ENCODE data around the gene COL4A2.

The COL4A2 gene

DNA sequence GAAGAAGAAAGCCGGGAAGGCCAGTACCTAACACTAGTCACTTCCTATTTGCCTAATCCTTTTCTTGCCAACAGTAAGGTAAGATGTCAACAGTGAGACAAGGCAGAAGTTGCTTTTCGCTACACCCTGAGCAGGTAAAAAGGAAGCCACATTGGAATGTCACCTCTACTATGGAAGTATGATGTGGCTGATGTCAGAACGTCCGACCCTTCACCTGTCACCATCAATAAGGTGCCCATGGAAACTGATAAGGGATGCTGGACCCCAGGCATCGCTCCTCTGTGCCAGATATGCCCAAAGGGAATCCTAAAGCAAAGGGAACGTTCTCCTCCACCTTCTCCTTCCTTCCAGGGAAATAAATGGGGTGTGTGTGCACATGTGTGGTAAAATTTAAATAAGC, 34.4 kb upstream of the COL4A2 start:
- no peak for DNase-seq (ENCODE audit: low read depth)

DNA sequence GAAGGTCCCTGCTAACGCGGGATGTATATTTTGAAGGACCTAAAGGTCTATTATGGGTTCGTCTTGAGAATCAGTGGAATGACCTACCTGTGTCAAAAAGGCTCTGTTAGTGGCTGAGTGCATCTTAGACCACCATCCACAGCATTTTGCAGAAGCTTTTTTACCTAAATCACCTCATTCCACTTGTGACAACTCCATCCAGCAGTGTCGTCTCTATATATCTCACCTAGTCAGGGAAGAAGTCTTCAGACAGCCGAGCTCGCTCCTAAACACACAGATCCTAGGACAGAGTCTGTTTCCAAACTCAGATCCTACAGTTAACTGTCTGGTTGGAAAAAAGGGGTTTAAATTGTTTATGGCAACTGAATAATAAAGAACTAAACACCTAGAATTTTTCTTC, 33.8 kb upstream of the COL4A2 start:
- DNase-seq (ENCODE audit: low read depth), result no peak

DNA sequence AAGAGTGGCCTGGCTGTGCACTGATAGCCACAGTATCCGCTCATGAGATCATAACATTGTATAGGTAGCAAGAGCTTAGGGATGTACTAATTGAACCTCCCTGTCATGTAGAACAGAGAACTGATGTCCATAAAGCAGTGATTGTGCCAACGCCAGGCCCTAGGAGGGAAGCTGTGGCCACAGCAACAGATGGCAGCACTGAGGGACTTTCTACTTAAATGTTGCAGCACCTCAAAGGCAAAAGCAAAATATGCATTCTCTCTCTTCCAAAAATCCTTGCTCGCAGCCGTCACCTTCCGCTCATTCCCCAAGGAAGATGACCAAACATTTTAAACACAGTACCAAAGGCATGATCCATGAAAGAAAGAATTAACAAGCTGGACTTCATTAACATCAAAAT, 32.4 kb upstream of the COL4A2 start:
- DNase-seq (ENCODE audit: low read depth), result no peak

DNA sequence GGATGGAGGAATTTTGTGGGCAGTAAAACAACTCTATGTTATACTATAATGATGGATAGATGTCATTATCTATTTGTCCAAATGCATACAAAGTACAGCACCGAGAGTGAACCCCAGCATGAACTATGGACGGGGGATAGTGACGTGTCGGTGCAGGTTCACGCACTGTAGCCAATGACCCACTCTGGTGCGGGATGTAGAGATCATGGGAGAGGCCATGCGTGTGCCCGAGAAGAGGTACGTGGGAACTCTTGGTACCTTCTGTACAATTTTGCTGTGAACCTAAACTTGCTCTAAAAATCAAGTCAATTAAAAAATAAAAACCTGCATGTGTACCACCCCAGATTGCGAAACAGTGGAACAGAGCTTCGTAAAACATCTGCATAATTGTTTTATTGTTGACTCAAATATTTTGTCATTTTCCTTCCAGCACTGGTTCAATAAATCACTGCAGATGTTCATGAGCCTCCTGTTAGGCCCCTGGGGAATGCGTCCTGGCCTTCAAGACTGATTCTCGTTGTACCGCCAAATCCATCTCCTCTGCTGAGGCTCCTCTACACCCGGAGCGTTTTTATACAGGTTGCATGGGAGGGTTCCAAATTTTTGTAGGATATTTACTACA, 31.0 kb upstream of the COL4A2 start:
- no peak for DNase-seq (ENCODE audit: low read depth)

DNA sequence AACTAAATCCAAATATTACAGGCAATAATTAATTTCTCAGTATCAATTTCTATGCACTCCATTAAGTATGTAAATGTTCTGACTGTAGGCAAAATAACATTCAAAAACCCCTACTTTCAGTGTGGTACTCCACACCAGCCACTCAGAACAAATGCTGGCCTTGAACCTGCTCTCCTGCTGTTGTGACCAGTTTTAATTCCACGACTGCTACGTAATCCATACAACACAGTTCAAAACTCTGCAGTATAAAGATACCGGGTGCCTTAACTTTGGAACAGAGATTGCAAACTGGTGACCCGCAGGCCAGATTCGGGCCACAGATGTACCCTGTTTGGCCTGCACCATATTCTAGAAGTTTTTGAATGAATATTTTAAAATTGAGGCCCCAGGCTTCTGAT, 30.5 kb upstream of the COL4A2 start:
- DNase-seq (ENCODE audit: low read depth), result no peak

DNA sequence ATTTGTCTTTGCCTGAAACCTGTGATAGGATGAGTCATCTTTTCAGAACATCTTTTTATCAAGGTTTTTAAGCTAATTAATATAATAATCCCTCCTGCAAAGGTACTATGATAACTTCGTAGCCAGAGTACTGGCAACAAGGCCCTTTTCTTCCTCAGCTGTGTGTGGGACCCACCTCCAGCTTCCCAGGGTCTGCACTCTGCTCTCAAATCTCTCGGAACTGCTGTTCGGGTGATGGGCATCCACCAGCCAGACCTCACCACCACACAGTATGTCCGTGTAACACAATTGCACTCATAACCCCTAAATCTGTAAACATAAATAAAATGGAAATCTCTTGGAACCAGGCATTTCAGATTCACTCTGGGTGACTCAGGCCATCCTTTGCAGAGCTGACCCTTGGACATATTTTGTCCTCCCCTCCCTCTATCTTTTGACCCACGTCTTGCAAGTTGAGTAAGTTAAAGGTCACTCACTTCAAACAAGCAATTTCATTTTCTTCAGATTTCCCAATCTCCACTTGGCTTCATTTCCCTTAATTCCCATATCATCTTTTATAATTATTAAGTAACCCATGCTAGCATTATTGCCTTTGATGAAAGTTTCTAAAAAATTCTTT, 29.6 kb upstream of the COL4A2 start:
- no peak for DNase-seq (ENCODE audit: low read depth)

DNA sequence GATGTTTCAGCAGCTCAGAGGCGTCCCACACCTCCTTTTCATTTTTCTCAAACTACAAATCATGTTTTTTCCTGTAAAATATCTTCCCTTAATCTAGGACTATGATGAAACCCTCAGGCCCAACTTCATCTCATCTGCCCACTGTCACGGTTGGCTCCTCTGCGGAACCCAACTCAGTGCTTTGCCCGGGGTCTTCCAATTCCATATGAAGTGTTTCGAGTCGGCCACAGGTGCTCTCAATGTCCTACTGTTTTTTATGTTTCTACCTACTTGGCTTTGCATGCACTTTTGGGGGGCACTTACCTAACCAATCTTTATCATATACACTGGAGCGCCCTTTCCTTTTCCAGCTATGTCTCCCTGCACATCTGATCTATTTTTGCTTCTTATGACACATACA, 28.2 kb upstream of the COL4A2 start:
- no peak for DNase-seq (ENCODE audit: low read depth)

DNA sequence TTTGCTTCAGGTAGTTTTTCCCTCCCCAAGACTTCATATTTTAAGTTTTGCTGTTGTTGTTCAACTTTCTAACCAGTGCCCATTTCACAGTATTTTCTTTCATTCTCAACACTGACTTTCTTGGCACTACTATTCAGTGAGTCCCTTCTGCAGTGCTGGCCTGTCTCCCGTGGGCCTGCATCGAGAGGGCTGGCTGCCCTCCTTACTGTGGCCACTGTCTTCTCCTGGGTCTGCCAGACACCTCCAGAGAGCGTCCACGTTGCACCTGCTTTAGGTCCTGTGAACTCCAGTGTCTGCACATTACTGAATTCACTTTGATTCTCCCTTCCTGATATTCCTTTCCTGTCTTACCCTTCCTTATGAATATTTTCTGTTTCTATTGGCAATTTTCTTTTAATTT, 27.4 kb upstream of the COL4A2 start:
- DNase-seq (ENCODE audit: low read depth), result no peak

DNA sequence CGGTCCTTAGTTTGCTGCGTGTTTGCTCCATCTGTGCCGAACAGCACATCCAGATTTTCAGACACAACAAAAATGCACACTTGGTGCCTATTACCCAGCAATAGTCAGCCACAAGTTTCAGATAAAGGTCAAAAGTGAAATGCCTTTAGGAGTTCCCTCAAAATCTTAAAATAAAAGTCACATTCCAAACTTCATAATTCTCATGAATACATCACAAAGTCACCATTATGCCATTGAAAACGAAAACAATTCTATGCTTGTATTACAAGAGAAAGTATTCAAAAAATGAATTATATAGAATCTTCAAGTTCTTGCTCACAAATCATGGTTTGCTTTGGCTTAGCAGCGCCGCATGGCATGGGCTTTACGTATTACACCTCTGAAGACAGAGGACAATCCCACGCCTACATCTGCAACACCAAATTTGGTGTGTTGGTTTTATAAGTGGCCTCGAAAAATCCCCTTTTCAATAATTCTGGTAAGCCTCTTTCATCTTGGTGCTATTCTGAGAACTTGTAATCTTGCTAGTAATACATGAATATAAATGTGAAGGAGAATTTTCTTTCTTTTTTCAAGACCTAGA, 26.8 kb upstream of the COL4A2 start:
- no peak for DNase-seq (ENCODE audit: low read depth)

DNA sequence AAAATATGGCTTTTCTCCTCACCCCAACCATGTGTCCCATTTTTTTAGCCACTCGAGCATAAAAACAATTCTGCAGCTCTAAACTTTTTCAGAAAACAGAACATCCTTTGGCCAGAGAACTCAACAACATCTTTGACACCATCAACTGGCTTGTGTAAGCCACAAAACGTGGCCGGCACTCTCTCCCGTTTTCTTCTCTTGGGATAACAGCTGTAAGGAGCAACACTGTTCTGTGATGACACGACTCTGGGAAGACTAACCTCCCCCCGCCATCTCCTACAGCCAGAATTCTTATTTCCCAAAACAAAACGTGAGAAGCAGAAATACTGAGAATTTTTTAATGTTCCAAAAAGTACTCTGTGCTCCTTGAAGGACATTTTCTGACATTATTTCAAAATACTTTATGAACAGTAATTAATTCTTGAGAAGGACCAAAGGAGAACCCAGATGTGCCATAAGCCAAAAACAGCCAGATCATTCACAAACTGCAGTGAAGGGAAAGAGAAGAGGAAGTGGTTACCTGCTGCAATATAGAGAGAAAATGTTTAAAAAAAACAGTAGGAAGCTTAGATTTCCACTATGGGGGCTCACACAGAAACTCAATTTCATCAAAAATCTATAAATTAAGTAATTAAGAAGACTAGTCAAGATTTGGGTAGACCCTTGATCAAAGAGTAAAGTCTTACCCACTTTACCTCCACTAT, 25.9 kb upstream of the COL4A2 start:
- no peak for DNase-seq (ENCODE audit: low read depth)

DNA sequence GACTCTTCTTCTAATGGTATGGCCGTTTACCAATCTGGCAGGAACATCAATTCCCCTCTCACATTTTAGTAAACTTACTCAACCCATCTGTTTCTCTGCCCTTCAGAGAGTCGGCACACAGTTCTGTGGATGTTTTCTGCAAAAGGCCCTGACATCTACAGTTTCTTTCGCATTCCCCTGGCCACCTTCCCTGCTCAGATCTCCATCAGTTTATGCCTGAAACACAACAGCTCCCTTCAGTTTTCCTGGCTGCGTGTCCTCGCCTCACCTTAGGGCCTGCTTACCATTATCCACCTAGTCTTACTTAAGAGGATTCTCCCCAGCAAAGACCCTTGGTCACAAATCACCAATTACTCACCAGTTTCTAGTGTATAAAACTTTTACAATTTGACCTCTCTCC, 25.3 kb upstream of the COL4A2 start:
- no peak for DNase-seq (ENCODE audit: low read depth)

DNA sequence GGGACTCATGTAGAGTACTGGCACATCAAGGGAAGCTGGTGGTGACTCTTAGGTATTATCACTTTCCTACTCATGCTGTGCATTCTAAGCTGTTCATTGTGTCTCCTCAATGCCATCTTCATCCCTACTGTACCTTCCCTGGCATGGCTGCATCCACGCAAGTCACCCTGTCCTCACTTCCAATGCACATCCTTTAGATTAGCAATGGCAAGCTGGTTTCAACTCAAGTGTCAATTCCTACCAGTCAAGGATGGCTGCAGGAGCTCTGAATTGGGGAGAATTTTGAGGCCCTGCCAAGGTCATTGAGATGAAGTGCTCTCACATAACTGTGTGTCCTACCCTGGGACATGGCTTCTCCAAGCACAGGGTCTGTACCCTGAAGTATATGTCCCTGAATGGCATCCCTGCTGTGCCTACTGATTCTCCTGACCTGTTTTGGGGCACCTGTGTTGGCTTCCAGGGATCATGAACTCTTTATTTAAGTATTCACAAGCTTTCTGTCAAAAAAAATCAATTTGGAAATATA, 24.7 kb upstream of the COL4A2 start:
- no peak for DNase-seq (ENCODE audit: low read depth)

DNA sequence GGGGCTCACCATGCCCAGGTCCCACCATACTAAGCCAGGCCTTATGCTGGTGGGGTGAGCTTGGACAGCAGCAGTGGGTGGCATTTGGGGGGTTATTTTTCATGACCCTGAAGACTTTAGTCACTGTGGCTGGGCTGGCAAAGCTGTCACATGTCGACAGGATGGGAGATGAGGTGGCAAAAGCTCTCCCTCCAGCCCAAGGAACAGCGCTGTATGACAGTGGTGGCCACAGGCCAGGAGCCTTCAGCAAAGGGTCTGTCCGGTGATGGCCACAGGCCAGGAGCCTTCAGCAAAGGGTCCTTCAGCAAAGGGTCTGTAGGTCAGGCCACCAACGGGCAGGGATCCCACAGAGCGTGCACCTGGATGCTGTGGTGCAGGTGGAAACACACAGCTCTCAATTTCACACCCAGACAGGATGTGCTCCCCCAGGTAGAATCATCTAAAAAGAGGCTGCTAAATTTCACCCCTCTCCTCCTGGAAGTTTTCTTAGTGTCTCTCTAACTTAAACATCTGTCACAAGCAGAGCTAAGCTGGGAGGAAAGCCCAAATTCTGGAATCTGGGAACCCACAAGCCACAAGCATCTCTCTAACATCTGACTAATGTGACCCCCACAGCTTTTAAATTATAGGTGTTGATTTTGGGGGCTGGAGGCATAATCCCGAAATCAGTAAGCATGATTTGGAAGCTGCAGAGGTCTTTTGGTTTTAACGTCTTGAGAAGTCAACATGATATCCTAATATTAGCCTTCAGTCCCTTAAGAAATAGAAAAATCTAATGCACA, 23.2 kb upstream of the COL4A2 start:
- DNase-seq (ENCODE audit: low read depth), result no peak

DNA sequence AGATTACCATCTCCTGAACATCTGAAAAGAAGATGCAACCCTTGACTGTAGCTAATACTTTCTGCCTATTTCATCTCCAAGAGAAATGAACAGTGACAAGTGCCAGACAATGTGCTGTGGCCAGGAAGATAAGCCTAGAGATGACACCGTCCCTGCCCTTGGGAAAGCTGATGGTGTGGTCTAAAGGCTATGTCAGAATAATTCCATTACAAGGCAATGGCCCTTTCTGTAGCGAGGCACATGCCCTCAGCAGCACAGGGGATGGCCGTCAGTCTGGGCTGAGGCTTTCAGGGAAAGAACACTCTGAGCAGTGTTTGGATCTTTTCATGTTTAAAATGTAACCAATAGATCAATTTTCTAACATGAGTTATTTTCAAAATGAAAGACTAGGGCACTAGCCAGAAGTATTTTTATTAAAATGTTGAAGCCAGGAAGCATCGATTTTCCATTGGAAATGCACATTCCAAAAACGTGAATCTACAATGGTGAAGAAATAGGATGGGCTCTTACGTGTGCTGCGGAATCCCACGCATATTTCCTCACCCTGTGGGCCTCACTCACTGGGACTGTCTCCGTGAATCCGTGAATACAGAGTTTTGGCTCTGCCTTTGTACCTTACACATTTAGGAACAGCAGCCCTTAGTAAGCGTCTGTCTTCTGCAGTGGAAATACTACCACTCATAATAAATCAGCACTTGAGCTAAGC, 22.2 kb upstream of the COL4A2 start:
- DNase-seq (ENCODE audit: low read depth), result no peak

DNA sequence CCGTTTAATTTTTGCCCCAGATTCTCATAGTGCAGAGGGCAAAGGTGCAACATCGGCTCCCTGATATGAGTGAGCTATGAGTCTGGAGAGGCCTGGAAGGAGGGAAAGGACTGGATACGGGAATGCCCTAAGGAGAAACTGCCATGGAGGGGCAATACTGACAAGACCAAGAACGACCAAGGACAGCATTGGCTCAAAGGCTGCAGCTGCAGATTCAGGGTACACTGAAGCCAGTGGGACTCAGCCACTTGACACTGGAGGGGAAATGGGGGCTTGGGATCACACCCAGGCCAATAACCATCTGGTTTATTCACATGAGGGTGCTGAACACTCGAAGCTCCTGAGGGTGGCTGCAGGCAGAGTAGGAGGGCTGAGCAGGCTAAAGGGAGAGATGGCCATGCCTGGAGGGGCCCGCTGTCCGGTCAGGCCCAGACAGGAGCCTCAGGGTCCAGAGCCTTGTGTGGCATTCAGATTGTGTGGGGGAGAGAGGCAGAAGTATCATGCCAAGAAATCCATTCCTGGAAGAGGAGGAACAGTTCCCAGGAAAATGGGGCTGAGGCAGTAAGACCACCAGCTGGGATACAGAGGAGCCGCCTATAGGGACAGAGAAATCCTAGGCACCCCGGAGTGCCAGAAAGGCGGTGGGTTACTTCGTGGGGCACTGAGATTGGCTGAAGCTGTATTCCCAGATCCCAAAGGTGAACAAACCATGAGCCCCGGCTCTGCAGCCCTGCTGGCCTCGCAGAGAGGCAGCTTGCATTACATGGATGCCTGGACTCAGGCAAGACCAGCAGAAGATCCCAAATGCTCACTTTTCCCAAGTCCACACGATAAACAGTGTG, 20.9 kb upstream of the COL4A2 start:
- no peak for DNase-seq (ENCODE audit: low read depth)

DNA sequence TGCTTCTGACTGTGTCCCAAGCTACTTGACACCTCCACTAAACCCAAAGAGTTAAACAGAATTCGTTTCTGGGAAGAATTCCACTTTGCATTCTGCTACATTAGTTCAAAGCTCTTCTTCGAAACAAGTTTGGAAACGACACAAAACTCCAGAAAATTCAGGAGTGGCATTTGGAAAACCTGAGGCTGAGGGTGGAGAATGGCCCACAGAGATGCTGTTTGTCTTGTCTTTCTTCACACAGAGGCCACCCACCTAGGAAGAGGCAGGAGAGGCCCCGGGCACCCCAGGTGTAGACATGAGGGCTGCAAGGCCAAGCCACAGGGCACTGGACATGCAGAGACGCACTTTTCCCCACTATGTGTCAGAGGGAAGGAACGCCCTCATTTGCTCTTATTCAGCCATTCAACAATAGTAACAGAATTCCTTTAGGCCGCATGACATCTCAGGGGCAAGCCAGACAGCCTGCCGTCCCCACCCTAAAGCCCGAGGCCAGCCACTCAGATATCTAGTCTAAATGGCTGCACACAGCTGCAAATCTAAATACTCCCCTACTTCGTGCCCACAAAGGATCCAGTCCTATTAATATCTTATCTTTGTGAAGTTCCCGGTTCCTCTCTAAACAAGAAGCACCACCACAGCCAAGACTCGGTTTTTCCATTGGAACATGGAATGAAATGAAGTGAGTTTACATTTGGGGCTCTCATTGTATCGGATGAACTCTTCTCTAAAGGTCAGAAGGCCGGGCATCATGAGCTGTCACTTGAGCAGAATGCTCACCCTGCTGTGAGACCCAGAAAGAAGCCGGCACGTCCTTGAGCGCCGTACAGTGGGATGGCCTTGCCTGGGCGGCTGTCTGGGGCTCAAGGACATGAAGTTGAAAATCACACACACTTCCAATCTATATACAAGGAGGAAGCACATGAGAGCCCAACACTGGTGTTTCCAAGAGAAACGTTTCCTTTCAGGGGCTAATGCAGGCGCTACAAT, 20.0 kb upstream of the COL4A2 start:
- no peak for DNase-seq (ENCODE audit: low read depth)

DNA sequence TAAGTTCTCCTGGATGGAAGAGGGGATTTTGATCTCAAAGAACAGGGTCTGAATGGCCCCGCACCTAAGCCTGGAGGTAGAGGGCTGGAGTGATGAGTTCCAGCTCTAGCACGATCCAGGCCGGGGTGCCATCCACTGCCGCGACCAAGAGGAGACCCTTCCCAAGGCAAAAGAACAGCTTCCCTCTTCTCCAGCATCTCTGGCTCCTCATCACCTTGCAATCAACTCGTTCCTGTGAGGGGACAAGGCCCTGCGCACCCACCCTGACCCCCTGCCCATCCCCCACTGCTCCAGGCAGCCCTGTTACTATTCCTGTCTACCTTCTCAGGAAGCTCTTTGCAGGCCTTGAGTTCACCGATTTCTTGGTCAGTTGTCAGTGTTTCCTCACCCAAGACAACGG, 17.9 kb upstream of the COL4A2 start:
- no peak for DNase-seq (ENCODE audit: low read depth)

DNA sequence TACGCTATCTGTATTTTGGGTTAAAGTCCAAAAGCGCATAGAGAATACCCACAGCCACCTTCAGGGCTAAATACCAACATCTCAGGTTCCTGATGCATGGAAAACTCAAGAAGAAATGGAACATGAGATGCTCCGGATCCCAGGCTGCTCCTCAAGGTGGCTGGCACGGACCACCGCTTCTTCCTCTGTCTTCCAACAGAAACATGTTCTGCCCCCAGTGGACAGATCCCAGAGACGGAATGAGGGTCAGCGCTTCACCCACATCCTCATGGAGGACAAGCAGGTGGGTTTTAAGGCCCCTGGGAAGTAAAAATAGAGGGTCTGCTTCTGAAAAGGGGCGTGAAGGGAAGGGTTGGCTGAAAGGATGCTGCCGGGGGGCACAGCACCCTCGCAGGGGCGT, 17.4 kb upstream of the COL4A2 start:
- no peak for DNase-seq (ENCODE audit: low read depth)

DNA sequence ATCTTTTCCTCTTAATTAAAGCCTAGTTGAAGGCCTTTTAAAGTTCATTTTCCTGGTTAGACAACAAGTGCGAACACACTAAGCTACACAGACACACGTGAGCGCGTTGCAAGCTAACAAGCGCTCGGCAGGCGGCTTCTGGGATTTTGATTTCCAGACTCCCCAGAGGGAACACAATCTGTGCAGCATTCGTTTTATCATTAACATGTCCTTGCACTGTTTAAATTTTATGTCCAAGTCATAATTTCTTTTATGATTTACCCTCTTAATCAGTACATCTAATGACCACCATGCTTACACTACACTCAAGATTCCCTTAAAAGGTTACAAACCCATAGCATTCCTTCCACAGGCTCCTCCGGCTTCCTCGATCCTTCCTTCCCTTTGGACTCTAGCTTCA, 16.9 kb upstream of the COL4A2 start:
- no peak for DNase-seq (ENCODE audit: low read depth)

DNA sequence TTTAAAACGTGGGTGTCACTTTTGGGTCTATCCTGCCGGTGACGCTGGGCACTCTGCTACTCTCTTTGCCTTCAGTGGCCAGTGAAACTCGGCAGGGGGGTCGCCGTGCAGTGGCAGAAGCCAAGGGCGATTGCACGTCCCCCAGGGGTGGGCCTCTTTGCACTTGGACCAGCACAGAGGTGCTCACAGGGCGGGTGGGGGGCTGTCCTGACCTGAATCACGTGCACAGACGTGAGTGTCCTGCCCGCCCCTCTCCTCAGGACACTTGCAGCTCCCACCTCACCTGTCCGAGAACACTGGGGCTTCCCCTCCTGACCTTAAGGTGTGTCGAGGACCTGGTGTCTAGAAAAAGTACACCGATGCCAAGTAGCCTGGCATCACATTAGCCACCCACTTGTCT, 16.3 kb upstream of the COL4A2 start:
- DNase-seq (ENCODE audit: low read depth), result no peak

Measured in HS-27A (cell line).